ENCODE data around the gene GLDN. TPM values are rescaled to one million over a fixed set of nuclear protein-coding genes. Genes with fewer than 3 reads are reported as not detected.

GLDN gene
- total and polyA plus RNA-seq, 2 of the 4 experiments (the other 2 are of a cell fraction) = under 0.01 TPM; not detected in 1

DNA sequence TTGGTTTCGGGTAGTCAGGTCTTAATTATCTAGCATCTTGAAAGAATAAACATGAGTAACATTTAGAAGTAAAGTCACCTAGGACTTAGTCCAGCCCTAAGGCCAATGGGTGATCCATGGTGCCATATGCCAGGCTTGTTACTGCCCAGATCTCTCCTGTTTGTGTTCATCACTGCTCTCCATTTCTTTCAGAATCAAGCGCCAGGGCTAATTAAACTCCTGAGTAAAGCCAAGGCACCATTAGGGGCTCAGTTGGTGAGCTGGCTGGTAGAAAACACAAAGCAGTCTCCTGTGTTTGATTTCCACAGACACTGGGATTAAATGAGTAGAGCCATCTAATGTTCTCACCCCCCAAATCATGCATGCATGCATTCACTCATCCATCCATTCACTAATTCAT lies 14.4 kb upstream of the GLDN start:
- H2BK15ac ChIP-seq (ENCODE audit: low read depth, low read length) = no peak overlapping the region
- H3K4ac ChIP-seq (ENCODE audit: low read depth, low read length) = no peak overlapping the region
- dilution Hi-C loops (cut with HindIII; ENCODE audit: low sequenced_read_pairs, unreplicated experiment) = no loop called here
- no peaks in the 10 kb centered on the region for H3K79me1 ChIP-seq (ENCODE audit: low read depth in 1 of 2, low read length in 2 of 2)
- H2AK9ac ChIP-seq (replicated peaks; ENCODE audit: low read depth, low read length, poor library complexity) = no peak overlapping the region
- no TSS peak for BruUV-seq (replicated peaks)
- no peak for TF ChIP-seq SMC3 (IDR thresholded peaks at IDR 0.05; ENCODE audit: low read depth, low read length)
- H3K27ac ChIP-seq (ENCODE audit: insufficient read depth, low read length) = no peak overlapping the region
- no peak for DNase-seq
- H4K20me1 ChIP-seq (ENCODE audit: insufficient read depth, low read length) = no peaks in the 10 kb centered on the region
- no peak overlapping the region for H4K91ac ChIP-seq (ENCODE audit: insufficient read depth, low read depth, low read length)
- H3K4me2 ChIP-seq (ENCODE audit: low read depth, low read length) = no peak overlapping the region
- no peak for ATAC-seq (ENCODE audit: low read depth)
- no peak overlapping the region for H4K5ac ChIP-seq (ENCODE audit: low read depth, low read length)
- ChIA-PET POLR2A (ENCODE audit: unreplicated experiment) (no interaction called here), CTCF (no interaction called here)
- H3K9ac ChIP-seq (ENCODE audit: low read depth, low read length) = no peak overlapping the region
- H2AK5ac ChIP-seq (ENCODE audit: low read depth, low read length) = no peak overlapping the region
- no peaks in the 10 kb centered on the region for H3K36me3 ChIP-seq (ENCODE audit: control insufficient read depth, insufficient read depth, low read length)
- H2BK20ac ChIP-seq (ENCODE audit: low read depth, low read length) = no peak overlapping the region
- H3K9me1 ChIP-seq (ENCODE audit: insufficient read depth, low read length) = no peaks in the 10 kb centered on the region
- peaks cover 10% of the 10 kb centered on the region for H3K27me3 ChIP-seq (ENCODE audit: control insufficient read depth, insufficient read depth, low read length)
- no peak overlapping the region for H2AFZ ChIP-seq (replicated peaks; ENCODE audit: low read length, poor library complexity)
- in situ Hi-C loops (cut with MboI; ENCODE audit: low sequenced_read_pairs) = no loop called here
- H3K4me1 ChIP-seq (ENCODE audit: control insufficient read depth, insufficient read depth, low read length) = peaks cover 4% of the 10 kb centered on the region; the same call in 1 of the 2 replicates
- no peak overlapping the region for H3K18ac ChIP-seq (ENCODE audit: low read depth, low read length)
- no CpG with 5 or more reads among the region's 2 CpGs for WGBS, 2 experiments (ENCODE audit: extremely low coverage in 2 of 2, insufficient read length in 1 of 2)
- no peak overlapping the region for H3K56ac ChIP-seq (ENCODE audit: extremely low read depth, insufficient read depth, low read length)
- intact Hi-C loops (cut with micrococcal nuclease) = no loop called here
- no peak overlapping the region for H3K23ac ChIP-seq (ENCODE audit: low read depth, low read length)
- no peak overlapping the region for H4K8ac ChIP-seq (ENCODE audit: low read depth in 2 of 2, low read length in 2 of 2)
- H2BK5ac ChIP-seq (ENCODE audit: low read depth, low read length, poor library complexity, severe bottlenecking) = no peak overlapping the region
- H3K14ac ChIP-seq (replicated peaks; ENCODE audit: low read depth, low read length) = no peak overlapping the region
- H3K9me3 ChIP-seq (ENCODE audit: control insufficient read depth, insufficient read depth, low read length) = no peaks in the 10 kb centered on the region
- H3K4me3 ChIP-seq (ENCODE audit: insufficient read depth, low read depth, low read length) = no peak overlapping the region
- no peak overlapping the region for H2BK120ac ChIP-seq (ENCODE audit: low read depth, low read length)
